Measurements from ENCODE around the gene PTDSS2. TPM values are rescaled to one million over a fixed set of nuclear protein-coding genes. Genes with fewer than 3 reads are reported as not detected.
"Not testable (repeated sequence)": the region's sequence is repeated elsewhere in the genome, so short reads cannot be mapped to it uniquely, and the experiment has no call there.

The PTDSS2 gene
- total and polyA plus RNA-seq, 5 experiments from 2014 or later, result 9.0 to 30.2 (median 13.0) TPM

DNA sequence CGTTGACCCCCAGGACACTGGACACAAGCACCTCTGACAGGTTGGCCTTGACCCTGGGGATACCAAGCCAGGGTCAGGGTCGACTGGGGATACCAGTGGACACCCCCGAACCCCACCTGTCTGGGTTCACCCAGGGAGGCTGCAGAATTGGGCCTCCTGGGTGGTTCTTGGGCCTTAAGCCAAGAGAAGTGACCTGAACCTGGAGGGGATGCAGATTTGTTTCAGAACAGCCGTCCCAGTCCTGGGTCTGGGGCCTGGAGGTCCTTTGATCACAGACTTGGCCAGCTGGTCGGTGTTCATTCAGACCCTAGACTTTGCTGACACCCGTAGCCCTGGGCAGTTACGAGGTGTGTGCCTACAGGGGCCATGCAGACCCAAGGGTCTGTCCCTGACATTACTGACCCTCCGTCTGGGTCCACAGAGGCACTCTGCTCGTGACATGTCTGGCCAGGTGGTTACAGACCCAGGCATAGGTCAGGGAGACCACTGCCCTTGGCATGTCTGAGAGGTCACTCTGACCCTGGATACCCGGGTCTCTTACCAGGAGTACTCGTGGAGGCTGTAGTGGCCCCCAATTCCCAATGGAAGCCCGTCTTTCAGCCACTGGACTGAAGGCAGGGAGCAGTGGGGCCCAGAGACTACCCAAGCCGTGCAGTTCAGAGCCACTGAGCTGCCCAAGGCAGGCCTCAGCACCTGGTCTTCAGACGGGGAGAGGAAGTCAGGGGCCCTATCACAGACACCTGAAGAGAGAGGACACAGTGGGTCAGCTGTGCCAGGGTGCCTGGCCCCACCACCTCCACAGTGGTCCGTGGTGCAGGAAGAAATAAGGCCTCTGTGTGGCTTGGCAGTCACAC is 41.7 kb upstream of the PTDSS2 start:
- Mint-ChIP-seq H3K27ac (peak overlapping the region in 8 of 10 donors; percentile 43 to 93 (median 54)), H3K4me1 (peaks cover 9 to 40% (median 23%) of the 10 kb centered on the region in 4 donors), H3K36me3 (peaks cover 0 to 9% (median 0%) of the 10 kb centered on the region in 3 donors), H3K9me3 (no peaks in the 10 kb centered on the region), H3K4me3 (peak overlapping the region in 1 of 10 donors; percentile 26), H3K27me3 (no peaks in the 10 kb centered on the region)
- ATAC-seq (no peak), DNase-seq (no peak)
- POLR2A ChIA-PET, result interaction anchor here (0.9 to 6.7 kb wide), 12 partner anchors 7 to 200 kb away, joined by 3 to 135 read pairs (median 12); partner anchors contain the start of genes ANO9, BET1L, LRRC56 and PTDSS2

DNA sequence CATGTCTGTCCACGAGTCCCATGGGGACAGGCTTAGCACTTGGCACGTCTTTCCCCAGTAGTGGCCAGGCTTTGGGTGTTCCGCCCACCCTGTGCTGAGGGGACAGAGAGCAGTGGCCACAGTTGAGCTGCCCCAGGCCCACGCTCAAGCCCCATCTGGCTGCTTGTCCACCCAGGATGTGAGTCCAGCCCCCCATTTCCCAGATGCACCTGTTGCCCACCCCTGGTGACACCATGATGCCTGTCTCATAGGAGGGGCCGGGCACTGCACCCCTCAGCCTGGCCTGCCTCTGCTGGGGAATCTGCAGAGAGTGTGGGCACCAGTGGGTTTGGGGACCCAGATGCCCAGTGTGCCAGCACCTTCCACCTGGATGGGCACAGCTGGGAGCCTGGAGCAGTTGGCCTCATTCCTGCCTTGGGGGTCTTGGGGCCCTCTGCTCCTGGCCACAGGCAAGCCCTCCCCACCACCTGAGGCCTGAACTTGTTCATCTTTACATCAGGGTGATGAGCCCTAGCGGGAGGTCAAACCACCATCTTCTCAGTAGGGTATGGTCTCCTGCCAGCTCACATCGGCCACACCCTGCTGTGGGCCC is 41.0 kb upstream of the PTDSS2 start:
- POLR2A ChIA-PET, result interaction anchor here (0.9 to 6.7 kb wide), 4 partner anchors 7 to 94 kb away, joined by 3 to 135 read pairs (median 52); partner anchors contain the start of genes ANO9, PTDSS2 and SIGIRR
- Mint-ChIP-seq H3K27ac (peak overlapping the region in 5 of 10 donors; percentile 25 to 69 (median 53)), H3K4me1 (peaks cover 10 to 42% (median 25%) of the 10 kb centered on the region in 4 donors), H3K4me3 (no peak overlapping the region), H3K36me3 (peaks cover 0 to 9% (median 0%) of the 10 kb centered on the region in 3 donors), H3K27me3 (no peaks in the 10 kb centered on the region), H3K9me3 (no peaks in the 10 kb centered on the region)
- DNase-seq (no peak), ATAC-seq (no peak)

DNA sequence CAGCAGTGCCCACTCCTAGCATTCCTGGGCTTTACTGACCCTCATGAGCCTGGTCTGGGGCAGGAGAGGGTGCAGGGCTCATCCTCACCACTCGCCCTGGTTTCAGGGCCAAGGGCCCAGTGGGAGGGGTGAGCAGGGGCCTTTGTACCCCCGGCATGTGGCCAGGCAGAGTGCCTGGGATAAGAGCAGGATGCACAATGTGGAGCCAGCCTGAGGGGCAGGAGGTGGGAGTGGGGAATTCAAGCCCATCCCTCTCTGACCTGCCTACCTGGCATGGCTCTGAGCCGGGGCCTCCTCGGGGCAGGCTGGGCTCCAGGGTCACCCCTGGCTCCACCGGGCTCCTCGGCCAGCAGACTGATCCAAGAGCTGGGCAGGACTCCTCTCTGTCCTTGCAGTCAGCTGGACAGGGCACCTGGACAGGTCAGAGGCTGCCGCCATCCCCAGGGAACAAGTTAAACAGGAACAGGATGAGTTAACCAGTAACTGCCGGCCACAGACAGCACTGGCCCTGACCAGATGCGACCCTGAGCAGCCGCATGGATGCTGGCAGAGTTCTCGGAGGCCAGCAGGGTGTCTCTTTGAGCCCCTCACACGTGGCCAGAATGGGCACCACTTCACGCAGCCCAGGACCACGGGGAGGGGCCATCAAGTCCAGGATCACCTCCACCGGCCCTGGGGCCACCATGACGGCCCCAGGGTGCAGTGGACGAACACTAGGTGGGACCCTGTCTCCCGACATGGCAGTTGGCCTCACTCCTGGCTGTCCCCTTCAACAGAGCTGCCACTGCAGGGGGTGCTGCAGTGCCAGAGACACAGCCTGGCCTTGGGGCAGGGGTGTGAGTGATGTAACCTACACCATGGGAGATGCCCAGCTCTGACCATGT is 40.2 kb upstream of the PTDSS2 start:
- Mint-ChIP-seq H3K4me1 (peaks cover 12 to 45% (median 32%) of the 10 kb centered on the region in 4 donors), H3K27me3 (no peaks in the 10 kb centered on the region), H3K36me3 (peaks cover 0 to 9% (median 3%) of the 10 kb centered on the region in 3 donors), H3K27ac (peak overlapping the region in 3 of 10 donors; percentile 18 to 69 (median 37)), H3K4me3 (peak overlapping the region in 1 of 10 donors; percentile 4), H3K9me3 (no peaks in the 10 kb centered on the region)
- POLR2A ChIA-PET, result interaction anchor here (0.7 to 6.4 kb wide), 4 partner anchors 32 to 94 kb away, joined by 3 to 135 read pairs (median 3); partner anchors contain the start of genes ANO9 and PTDSS2
- DNase-seq, result peak in 1 of 10 donors; percentile 3
- ATAC-seq, result no peak

DNA sequence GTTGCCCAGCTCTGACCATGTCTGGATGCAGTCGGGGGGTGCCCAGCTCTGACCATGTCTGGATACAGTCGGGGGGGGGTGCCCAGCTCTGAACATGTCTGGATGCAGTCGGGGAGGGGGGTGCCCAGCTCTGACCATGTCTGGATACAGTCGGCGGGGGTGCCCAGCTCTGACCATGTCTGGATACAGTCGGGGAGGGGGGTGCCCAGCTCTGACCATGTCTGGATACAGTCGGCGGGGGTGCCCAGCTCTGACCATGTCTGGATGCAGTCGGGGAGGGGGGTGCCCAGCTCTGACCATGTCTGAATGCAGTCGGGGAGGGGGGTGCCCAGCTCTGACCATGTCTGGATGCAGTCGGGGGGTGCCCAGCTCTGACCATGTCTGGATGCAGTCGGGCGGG is 39.4 kb upstream of the PTDSS2 start:
- POLR2A ChIA-PET, result interaction anchor here (0.6 to 6.4 kb wide), 5 partner anchors 33 to 203 kb away, joined by 3 to 135 read pairs (median 3); partner anchors contain the start of genes BET1L, PTDSS2 and RIC8A
- not testable (repeated sequence) for H3K27me3 Mint-ChIP-seq, ATAC-seq, H3K36me3 Mint-ChIP-seq, H3K4me3 Mint-ChIP-seq, DNase-seq, H3K27ac Mint-ChIP-seq, H3K9me3 Mint-ChIP-seq
- H3K4me1 Mint-ChIP-seq, result peaks cover 10 to 42% (median 34%) of the 10 kb centered on the region in 4 donors

DNA sequence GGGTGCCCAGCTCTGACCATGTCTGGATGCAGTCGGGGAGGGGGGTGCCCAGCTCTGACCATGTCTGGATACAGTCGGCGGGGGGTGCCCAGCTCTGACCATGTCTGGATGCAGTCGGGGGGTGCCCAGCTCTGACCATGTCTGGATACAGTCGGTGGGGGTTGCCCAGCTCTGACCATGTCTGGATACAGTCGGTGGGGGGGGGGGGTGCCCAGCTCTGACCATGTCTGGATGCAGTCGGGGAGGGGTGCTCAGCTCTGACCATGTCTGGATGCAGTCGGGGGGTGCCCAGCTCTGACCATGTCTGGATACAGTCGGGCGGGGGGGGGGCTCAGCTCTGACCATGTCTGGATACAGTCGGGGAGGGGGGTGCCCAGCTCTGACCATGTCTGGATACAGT is 38.6 kb upstream of the PTDSS2 start:
- H3K9me3 Mint-ChIP-seq, H3K27me3 Mint-ChIP-seq, H3K27ac Mint-ChIP-seq, H3K4me3 Mint-ChIP-seq, H3K36me3 Mint-ChIP-seq, DNase-seq, ATAC-seq: not testable (repeated sequence)
- peaks cover 12 to 46% (median 40%) of the 10 kb centered on the region in 4 donors for H3K4me1 Mint-ChIP-seq
- POLR2A ChIA-PET, result interaction anchor here (0.6 to 7.9 kb wide), 3 partner anchors 10 to 204 kb away, joined by 3 to 144 read pairs (median 3); partner anchors contain the start of genes BET1L, PTDSS2 and RIC8A

DNA sequence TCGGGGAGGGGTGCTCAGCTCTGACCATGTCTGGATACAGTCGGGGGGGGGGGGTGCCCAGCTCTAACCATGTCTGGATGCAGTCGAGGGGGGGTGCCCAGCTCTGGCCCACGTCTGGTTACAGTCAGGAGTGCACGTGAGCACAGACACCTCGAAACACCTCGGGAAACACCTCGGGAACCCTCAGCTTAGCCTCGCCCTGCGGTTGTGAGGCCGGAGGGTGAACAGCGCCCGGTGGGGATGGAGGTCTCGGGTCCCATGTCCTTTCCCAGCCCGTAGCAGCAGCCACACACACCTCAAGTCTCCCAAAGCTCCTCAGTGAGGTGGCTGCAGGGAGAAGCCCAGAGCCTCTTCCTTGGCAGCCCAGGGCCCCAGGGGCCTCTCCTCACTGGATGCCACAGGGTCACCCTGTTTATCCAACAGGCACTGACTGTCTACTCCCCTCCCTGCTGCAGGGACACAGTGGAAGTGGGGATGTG is 37.4 kb upstream of the PTDSS2 start:
- peak in 1 of 10 donors; percentile 1 for DNase-seq
- H3K36me3 Mint-ChIP-seq, result peaks cover 0 to 4% (median 3%) of the 10 kb centered on the region in 3 donors
- POLR2A ChIA-PET, result interaction anchor here (0.6 to 7.9 kb wide), 4 partner anchors 9 to 123 kb away, joined by 3 to 144 read pairs (median 4); partner anchors contain the start of genes HRAS and PTDSS2
- H3K4me3 Mint-ChIP-seq, result peak overlapping the region; percentile 77 to 100 (median 86)
- no peaks in the 10 kb centered on the region for H3K9me3 Mint-ChIP-seq
- no peaks in the 10 kb centered on the region for H3K27me3 Mint-ChIP-seq
- no peak for ATAC-seq
- H3K4me1 Mint-ChIP-seq, result peaks cover 12 to 45% (median 41%) of the 10 kb centered on the region in 4 donors
- peak overlapping the region in 8 of 10 donors; percentile 9 to 90 (median 70) for H3K27ac Mint-ChIP-seq

DNA sequence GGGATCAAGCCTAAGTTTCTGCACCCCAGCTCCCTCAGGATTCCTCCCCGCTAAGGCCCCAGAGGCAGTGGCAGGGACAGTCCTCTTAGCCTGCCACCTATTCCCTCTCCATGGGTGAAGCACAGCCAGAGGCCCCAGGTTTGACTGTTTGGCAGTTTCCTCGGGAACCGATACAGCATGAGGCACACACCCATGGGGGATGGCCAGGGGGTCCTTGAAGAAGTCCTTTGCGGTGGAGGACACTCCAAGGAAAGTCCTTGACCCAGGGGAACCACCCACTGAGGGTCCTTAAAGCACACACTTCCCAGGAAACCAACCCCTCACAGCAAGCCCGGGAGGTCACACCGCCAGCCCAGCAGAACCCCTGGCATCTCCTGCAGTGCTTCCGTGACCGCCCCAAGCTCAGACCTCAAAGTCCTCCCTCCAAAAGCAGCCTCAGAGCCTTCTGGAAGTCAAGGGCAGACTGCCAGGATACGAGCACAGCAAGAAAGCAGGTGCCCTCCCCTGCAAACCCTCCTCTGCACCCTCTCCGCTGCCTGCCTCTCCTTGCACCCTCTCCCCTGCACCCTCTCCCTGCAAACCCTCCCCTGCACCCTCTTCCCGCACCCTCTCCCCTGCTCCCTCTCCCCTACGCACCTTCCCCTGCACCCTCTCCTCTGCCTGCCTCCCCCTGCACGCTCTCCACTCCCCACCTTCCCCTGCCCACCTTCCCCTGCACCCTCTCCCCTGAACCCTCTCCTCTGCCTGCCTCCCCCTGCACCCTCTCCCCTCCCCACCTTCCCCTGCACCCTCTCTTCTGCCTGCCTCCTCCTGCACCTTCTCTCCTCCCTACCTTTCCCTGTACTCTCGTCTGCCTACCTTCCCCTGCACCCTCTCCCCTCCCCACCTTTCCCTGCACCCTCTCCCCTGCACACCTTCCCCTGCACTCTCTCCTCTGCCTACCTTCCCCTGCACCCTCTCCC is 36.7 kb upstream of the PTDSS2 start:
- DNase-seq (peak in 3 of 10 donors; percentile 13 to 34 (median 27)), ATAC-seq (peak in 1 of 2 donors; percentile 4)
- Mint-ChIP-seq H3K27me3 (no peaks in the 10 kb centered on the region), H3K4me3 (peak overlapping the region; percentile 77 to 100 (median 86)), H3K9me3 (no peaks in the 10 kb centered on the region), H3K36me3 (peaks cover 0 to 3% (median 3%) of the 10 kb centered on the region in 3 donors), H3K4me1 (peaks cover 12 to 44% (median 43%) of the 10 kb centered on the region in 4 donors), H3K27ac (peak overlapping the region; percentile 40 to 91 (median 82))
- POLR2A ChIA-PET, result interaction anchor here (0.6 to 7.9 kb wide), 12 partner anchors 8 to 206 kb away, joined by 3 to 144 read pairs (median 12); partner anchors contain the start of genes ANO9, BET1L, HRAS and PHRF1

DNA sequence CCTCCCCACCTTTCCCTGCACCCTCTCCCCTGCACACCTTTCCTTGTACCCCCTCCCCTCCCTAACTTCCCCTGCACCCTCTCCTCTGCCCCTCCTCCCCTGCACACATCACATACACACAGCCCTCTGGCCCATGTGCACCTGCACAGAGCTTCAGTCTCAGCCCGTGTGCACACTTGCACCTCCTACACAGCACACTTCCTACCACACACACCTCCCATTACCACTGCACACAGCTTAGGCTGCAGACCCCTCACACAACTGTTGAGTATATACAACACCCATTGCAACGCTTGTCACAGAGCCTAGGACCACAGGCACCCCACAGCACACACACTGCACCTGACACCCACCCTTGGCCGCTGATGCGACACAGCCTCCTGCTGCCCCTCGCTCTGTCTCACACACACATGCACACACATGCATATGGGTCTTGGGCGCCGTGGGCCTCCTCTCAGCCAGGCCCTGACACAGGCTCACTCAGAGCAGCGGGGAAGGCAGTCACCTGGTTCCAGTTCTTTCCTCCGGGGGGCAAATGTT is 35.7 kb upstream of the PTDSS2 start:
- peaks cover 0 to 3% (median 3%) of the 10 kb centered on the region in 3 donors for H3K36me3 Mint-ChIP-seq
- H3K4me1 Mint-ChIP-seq, result peaks cover 9 to 44% (median 33%) of the 10 kb centered on the region in 4 donors
- ATAC-seq (peak; percentile 36 to 38), DNase-seq (peak in 3 of 10 donors; percentile 16 to 30 (median 19))
- POLR2A ChIA-PET, result interaction anchor here (0.6 to 7.9 kb wide), 19 partner anchors 9 to 405 kb away, joined by 3 to 144 read pairs (median 4); partner anchors contain the start of genes ANO9, BET1L, PHRF1 and PNPLA2
- peak overlapping the region; percentile 92 to 100 (median 98) for H3K4me3 Mint-ChIP-seq
- H3K9me3 Mint-ChIP-seq, result no peaks in the 10 kb centered on the region
- H3K27ac Mint-ChIP-seq, result peak overlapping the region; percentile 91 to 97 (median 95)
- H3K27me3 Mint-ChIP-seq, result no peaks in the 10 kb centered on the region

DNA sequence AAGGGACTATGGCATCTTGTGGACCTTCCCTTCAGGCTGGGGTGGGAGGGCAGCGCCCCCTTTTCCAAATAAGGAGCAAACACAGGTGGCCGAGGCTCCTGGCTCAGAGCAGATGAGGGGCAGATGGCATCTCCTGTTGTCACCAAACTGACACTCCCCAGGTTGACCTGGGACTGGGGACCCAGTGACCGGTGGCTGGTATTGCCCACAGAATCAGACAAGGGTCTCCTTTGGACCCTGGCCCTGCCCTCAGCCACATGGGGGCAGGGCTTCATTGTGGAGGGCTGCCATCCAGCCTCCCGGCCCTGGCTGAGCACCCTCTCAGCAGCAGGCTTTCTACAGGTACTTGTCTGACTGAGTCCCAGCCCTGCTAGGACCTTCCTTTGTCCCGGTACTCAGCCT is 34.4 kb upstream of the PTDSS2 start:
- Mint-ChIP-seq H3K4me1 (peaks cover 9 to 44% (median 32%) of the 10 kb centered on the region in 4 donors), H3K4me3 (peak overlapping the region; percentile 92 to 100 (median 98)), H3K27ac (peak overlapping the region; percentile 91 to 97 (median 95)), H3K36me3 (peaks cover 0 to 3% (median 0%) of the 10 kb centered on the region in 3 donors), H3K27me3 (no peaks in the 10 kb centered on the region), H3K9me3 (no peaks in the 10 kb centered on the region)
- DNase-seq (peak in 2 of 10 donors; percentile 1 to 6), ATAC-seq (peak in 1 of 2 donors; percentile 2)
- POLR2A ChIA-PET, result interaction anchor here (0.8 to 7.9 kb wide), 16 partner anchors 10 to 208 kb away, joined by 3 to 144 read pairs (median 6); partner anchors contain the start of genes ANO9, BET1L, HRAS and PGGHG
